Adipocyte (in vitro differentiated cells): ENCODE measurements around the gene EGFL8.
"Not testable (repeated sequence)": the region's sequence is repeated elsewhere in the genome, so short reads cannot be mapped to it uniquely, and the experiment has no call there.

Source experiments
- DNase-seq: peaks from one replicate; pipeline ENCODE4 v3.0.0-alpha.2; 2015; ENCODE audit warnings: low read depth
- H3K27me3 ChIP-seq: replicated peaks from 2 replicates; pipeline ENCODE4 v1.7.0; 2013; ENCODE audit warnings: mild to moderate bottlenecking, low read length, moderate library complexity; ENCODE audit not compliant: control insufficient read depth, insufficient read depth
- H3K36me3 ChIP-seq: 2 replicates; pipeline ENCODE4 v1.7.0; 2013; ENCODE audit warnings: low read length, mild to moderate bottlenecking, moderate library complexity; ENCODE audit not compliant: control insufficient read depth, insufficient read depth, severe bottlenecking
- H3K4me1 ChIP-seq: 2 replicates; pipeline ENCODE4 v1.7.0; 2013; ENCODE audit warnings: mild to moderate bottlenecking, low read length, moderate library complexity; ENCODE audit not compliant: control insufficient read depth, insufficient read depth
- H3K4me3 ChIP-seq: 2 replicates; pipeline ENCODE4 v1.7.0; 2013; ENCODE audit warnings: mild to moderate bottlenecking, low read length, moderate library complexity
- H3K9ac ChIP-seq: 2 replicates; pipeline ENCODE4 v1.7.0; 2013; ENCODE audit warnings: mild to moderate bottlenecking, low read length, moderate library complexity
- H3K9me3 ChIP-seq: 2 replicates; pipeline ENCODE4 v1.7.0; 2013; ENCODE audit warnings: mild to moderate bottlenecking, low read length, moderate library complexity; ENCODE audit not compliant: control insufficient read depth

EGFL8 gene

GRCh38 chr6:32179766-32180405 is 15.5 kb downstream of the EGFL8 start:
- Histone ChIP-seq H3K36me3 (peaks cover 23% of the 10 kb centered on the region), H3K4me3 (no peak overlapping the region), H3K9me3 (no peaks in the 10 kb centered on the region), H3K9ac (no peak overlapping the region), H3K4me1 (peaks cover 34% of the 10 kb centered on the region), H3K27me3 (no peaks in the 10 kb centered on the region)
- DNase-seq: no peak

- no peak overlapping the region for H3K4me3 ChIP-seq
- peaks cover 26% of the 10 kb centered on the region for H3K36me3 ChIP-seq
- no peak for DNase-seq
- H3K4me1 ChIP-seq: peaks cover 30% of the 10 kb centered on the region
- H3K27me3 ChIP-seq: no peaks in the 10 kb centered on the region
- no peaks in the 10 kb centered on the region for H3K9me3 ChIP-seq
- no peak overlapping the region for H3K9ac ChIP-seq
Observed at GRCh38 chr6:32181148-32181702, 16.8 kb downstream of the EGFL8 start.

DNA sequence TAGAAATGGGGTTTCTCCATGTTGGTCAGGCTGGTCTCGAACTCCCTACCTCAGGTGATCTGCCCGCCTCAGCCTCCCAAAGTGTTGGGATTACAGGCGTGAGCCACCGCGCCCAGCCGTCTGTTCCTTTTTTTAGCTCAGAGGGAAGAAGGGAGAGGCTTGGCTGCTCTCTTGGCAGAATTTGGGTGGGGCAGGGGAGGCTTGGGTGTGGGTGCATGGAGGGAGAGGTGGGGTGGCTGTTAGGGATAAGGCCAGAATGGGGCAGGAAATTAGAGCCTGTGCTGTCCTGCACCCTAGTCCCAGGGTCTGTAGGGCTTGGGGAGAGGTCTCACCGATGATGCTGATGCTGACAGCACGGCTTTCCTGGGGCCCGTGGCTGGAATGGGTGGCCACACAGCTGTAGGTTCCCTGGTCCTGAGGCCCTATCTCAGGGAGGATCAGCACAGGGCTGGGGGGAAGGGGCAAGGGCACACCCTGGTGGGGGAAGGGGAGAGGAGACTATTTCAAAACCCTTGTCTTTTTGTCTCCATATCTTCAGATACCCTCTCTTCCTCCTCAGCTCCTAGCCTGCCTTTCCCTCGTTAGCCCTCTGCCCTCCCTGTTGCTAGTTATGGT is 17.6 kb downstream of the EGFL8 start:
- Histone ChIP-seq H3K9me3 (no peaks in the 10 kb centered on the region), H3K36me3 (peaks cover 34% of the 10 kb centered on the region), H3K9ac (peak overlapping the region; percentile 22), H3K4me3 (no peak overlapping the region), H3K27me3 (no peaks in the 10 kb centered on the region), H3K4me1 (peaks cover 22% of the 10 kb centered on the region)
- DNase-seq: no peak

GRCh38 chr6:32182555-32182981 is 18.2 kb downstream of the EGFL8 start:
- Histone ChIP-seq H3K9me3 (no peaks in the 10 kb centered on the region), H3K27me3 (no peaks in the 10 kb centered on the region), H3K4me3 (no peak overlapping the region), H3K36me3 (peaks cover 40% of the 10 kb centered on the region), H3K4me1 (peaks cover 17% of the 10 kb centered on the region), H3K9ac (peak overlapping the region; percentile 22)
- DNase-seq: no peak

DNA sequence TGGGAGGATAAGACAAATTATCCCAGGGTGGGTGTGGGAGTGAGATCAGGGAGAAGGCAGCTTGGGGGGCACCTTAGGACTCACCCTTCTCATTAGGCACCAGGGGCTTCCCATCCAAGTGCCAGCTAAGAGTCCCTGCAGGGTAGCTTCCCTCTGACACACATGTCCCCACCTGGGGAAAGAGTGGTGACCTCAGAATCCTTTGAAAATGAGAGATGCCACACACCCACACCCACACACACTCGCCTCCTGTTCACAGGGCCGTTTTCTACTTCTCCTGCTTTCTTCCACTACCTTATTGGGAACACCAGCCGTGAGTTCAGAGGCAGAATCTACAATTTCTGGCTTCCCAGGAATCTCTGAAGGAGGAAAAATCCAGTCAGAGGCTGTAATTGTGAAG is 18.6 kb downstream of the EGFL8 start:
- Histone ChIP-seq H3K36me3 (peaks cover 44% of the 10 kb centered on the region), H3K9me3 (no peaks in the 10 kb centered on the region), H3K4me1 (peaks cover 18% of the 10 kb centered on the region), H3K9ac (no peak overlapping the region), H3K4me3 (no peak overlapping the region), H3K27me3 (no peaks in the 10 kb centered on the region)
- no peak for DNase-seq

GRCh38 chr6:32183483-32184083 is 19.2 kb downstream of the EGFL8 start:
- H3K9ac ChIP-seq: no peak overlapping the region
- no peaks in the 10 kb centered on the region for H3K9me3 ChIP-seq
- peaks cover 46% of the 10 kb centered on the region for H3K36me3 ChIP-seq
- peaks cover 23% of the 10 kb centered on the region for H3K4me1 ChIP-seq
- H3K4me3 ChIP-seq: no peak overlapping the region
- no peak for DNase-seq
- H3K27me3 ChIP-seq: no peaks in the 10 kb centered on the region

DNA sequence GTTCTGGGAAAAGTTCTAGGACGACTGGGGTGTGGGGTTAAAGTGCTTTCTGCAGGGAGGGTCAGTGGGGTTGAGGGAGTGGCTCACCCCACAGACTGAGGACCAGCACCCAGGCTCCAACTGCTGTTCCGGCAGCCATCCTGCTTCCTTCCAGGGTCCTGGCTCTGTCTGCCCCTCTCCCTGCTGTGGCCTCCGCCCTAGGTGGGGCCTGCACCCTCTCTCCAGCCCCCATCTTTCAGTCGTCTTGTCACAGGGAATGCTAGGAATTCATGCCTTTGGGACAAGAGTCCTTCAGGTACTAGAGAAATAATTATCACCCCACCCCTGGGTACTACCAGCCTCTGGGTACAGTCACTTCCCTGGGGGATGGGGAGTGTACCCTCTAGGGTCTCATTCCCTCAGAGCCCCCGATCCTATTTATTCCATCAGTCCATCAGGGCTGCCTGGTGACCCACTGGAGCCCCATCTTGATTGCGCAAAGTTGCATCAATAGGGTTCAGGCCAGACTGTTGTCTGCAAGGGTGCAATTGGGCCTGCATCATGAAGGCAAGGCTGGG is 19.8 kb downstream of the EGFL8 start, which contains the start of gene AGER:
Gene AGER, minus strand, starts transcription at position 170 of the 557 bp plus-strand sequence. Its CDS starts 31 bp downstream, at position 139.
- Histone ChIP-seq H3K27me3 (no peaks in the 10 kb centered on the region), H3K36me3 (peaks cover 46% of the 10 kb centered on the region), H3K9ac (no peak within 1 kb of the TSS), H3K4me1 (peaks cover 23% of the 10 kb centered on the region), H3K4me3 (no peak within 1 kb of the TSS), H3K9me3 (no peaks in the 10 kb centered on the region)
- no peak for DNase-seq

DNA sequence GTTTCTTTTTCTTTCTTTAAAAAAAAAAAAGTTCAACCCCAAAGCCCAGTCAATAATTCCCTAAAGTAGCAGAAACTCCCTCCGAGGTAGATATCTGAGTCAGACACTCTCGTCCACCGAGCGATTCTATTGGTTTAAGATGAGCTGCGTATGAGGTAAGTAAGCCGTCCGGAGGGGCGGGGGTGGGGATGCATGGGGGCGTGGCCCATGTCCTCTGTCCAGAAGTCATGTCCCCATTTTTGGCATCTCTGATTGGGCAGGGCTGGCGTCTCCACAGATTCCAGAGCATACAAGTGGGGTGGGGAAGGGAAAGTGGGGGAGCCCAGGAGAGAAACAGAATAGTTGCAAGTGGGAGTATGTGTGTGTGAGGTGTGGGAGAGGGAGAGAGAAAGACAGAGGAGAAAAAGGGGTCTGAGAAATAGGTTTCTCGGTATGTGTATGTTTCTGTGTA is 21.3 kb downstream of the EGFL8 start:
- Histone ChIP-seq H3K9ac (peak overlapping the region; percentile 49), H3K4me1 (peaks cover 20% of the 10 kb centered on the region), H3K36me3 (peaks cover 36% of the 10 kb centered on the region)
- not testable (repeated sequence) for H3K27me3 ChIP-seq, H3K4me3 ChIP-seq, H3K9me3 ChIP-seq
- DNase-seq: peak; percentile 94

- not testable (repeated sequence) for H3K4me3 ChIP-seq, H3K27me3 ChIP-seq, H3K9me3 ChIP-seq, DNase-seq
- peaks cover 20% of the 10 kb centered on the region for H3K4me1 ChIP-seq
- peaks cover 30% of the 10 kb centered on the region for H3K36me3 ChIP-seq
- peak overlapping the region; percentile 49 for H3K9ac ChIP-seq
Observed at GRCh38 chr6:32186151-32186840, 21.9 kb downstream of the EGFL8 start.

DNA sequence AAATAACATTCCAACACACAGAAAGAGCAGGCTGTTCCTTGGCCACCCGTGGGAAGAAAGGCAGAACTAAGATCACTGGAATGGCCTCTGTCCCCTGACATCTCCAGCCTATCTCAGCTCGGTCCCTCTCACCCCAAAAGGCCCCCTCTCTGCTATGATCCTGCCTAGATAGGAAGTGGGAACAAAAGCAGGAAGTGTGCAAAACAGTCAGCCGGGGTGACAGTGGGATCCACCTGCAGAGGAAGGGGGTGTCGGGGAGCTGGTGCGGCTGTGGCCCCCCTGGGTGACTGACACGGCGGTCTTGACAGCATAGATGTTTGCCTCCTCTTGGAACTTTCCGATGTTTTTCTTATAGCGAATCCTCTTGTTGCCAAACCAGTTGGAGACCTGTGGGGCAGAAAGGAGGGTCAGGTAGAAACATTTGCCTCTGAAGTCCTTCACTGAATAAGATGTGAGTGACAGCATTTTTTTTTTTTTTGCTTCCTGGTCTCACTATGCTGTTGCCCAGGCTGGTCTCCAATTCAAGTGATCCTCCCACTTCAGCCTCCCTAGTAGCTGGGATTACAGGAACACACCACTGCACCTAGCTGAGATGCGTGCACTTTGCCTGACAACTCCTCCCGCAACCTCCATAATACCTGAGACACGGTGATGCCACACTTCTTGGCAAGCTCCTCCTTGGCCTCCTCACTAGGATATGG is 22.8 kb downstream of the EGFL8 start:
- H3K27me3 ChIP-seq: no peaks in the 10 kb centered on the region
- no peaks in the 10 kb centered on the region for H3K9me3 ChIP-seq
- peaks cover 27% of the 10 kb centered on the region for H3K36me3 ChIP-seq
- H3K4me1 ChIP-seq: peaks cover 20% of the 10 kb centered on the region
- H3K9ac ChIP-seq: peak overlapping the region; percentile 97
- no peak for DNase-seq
- no peak overlapping the region for H3K4me3 ChIP-seq
